Measurements from ENCODE around the gene SCN7A.
"Not testable (repeated sequence)": the region's sequence is repeated elsewhere in the genome, so short reads cannot be mapped to it uniquely, and the experiment has no call there.

The SCN7A gene

GRCh38 chr2:166360426-166360825, 133.6 kb downstream of the SCN7A start:
- DNase-seq (ENCODE audit: low read depth in 2 of 2), result no peak

- not testable (repeated sequence) for DNase-seq (ENCODE audit: low read depth in 2 of 2)
Observed at GRCh38 chr2:166357950-166358321, 136.1 kb downstream of the SCN7A start.

GRCh38 chr2:166357068-166357949, 136.7 kb downstream of the SCN7A start:
- no peak for DNase-seq (ENCODE audit: low read depth in 2 of 2)
